ENCODE results near the gene GRWD1. TPM values are rescaled to one million over a fixed set of nuclear protein-coding genes. Genes with fewer than 3 reads are reported as not detected.

GRWD1 gene
- total and polyA plus RNA-seq, 2 of the 13 experiments (the other 11 are each of a cell fraction or from before 2014, with no cell fraction given): 10.8 to 46.6 TPM

- TF ChIP-seq, protein P1, sequence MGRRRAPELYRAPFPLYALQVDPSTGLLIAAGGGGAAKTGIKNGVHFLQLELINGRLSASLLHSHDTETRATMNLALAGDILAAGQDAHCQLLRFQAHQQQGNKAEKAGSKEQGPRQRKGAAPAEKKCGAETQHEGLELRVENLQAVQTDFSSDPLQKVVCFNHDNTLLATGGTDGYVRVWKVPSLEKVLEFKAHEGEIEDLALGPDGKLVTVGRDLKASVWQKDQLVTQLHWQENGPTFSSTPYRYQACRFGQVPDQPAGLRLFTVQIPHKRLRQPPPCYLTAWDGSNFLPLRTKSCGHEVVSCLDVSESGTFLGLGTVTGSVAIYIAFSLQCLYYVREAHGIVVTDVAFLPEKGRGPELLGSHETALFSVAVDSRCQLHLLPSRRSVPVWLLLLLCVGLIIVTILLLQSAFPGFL (CRISPR knock-in tag; IDR thresholded peaks at IDR 0.05): no peak
- TF ChIP-seq KLF6 (CRISPR knock-in tag; IDR thresholded peaks at IDR 0.05) (no peak), MAZ (IDR thresholded peaks at IDR 0.05; ENCODE audit: borderline replicate concordance, low read depth, low read length) (peak; percentile 50; the same call in 1 of the 2 replicates), MAZ (CRISPR knock-in tag; IDR thresholded peaks at IDR 0.05; ENCODE audit: low read depth) (no peak), ZNF503 (CRISPR knock-in tag; IDR thresholded peaks at IDR 0.05) (no peak), SAP130 (CRISPR knock-in tag; IDR thresholded peaks at IDR 0.05; ENCODE audit: low read depth) (peak; percentile 55), RAD21 (CRISPR knock-in tag; IDR thresholded peaks at IDR 0.05) (no peak), MEF2D (CRISPR knock-in tag; IDR thresholded peaks at IDR 0.05) (0 out of 2 replicates have a peak, but pooled peaks have one; percentile 61), NFE2L2 (IDR thresholded peaks at IDR 0.05; ENCODE audit: low read length) (no peak), SAFB2 (CRISPR knock-in tag; IDR thresholded peaks at IDR 0.05; ENCODE audit: borderline replicate concordance, low read depth) (no peak), ZFP82 (CRISPR knock-in tag; IDR thresholded peaks at IDR 0.05; ENCODE audit: borderline replicate concordance) (peak; percentile 54; the same call in 1 of the 2 replicates)
- TF ChIP-seq, protein P2, sequence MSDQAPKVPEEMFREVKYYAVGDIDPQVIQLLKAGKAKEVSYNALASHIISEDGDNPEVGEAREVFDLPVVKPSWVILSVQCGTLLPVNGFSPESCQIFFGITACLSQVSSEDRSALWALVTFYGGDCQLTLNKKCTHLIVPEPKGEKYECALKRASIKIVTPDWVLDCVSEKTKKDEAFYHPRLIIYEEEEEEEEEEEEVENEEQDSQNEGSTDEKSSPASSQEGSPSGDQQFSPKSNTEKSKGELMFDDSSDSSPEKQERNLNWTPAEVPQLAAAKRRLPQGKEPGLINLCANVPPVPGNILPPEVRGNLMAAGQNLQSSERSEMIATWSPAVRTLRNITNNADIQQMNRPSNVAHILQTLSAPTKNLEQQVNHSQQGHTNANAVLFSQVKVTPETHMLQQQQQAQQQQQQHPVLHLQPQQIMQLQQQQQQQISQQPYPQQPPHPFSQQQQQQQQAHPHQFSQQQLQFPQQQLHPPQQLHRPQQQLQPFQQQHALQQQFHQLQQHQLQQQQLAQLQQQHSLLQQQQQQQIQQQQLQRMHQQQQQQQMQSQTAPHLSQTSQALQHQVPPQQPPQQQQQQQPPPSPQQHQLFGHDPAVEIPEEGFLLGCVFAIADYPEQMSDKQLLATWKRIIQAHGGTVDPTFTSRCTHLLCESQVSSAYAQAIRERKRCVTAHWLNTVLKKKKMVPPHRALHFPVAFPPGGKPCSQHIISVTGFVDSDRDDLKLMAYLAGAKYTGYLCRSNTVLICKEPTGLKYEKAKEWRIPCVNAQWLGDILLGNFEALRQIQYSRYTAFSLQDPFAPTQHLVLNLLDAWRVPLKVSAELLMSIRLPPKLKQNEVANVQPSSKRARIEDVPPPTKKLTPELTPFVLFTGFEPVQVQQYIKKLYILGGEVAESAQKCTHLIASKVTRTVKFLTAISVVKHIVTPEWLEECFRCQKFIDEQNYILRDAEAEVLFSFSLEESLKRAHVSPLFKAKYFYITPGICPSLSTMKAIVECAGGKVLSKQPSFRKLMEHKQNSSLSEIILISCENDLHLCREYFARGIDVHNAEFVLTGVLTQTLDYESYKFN (CRISPR knock-in tag; conservative IDR thresholded peaks at IDR 0.05): peak; percentile 34; the same call in 1 of the 2 replicates
- TF ChIP-seq, protein P3, sequence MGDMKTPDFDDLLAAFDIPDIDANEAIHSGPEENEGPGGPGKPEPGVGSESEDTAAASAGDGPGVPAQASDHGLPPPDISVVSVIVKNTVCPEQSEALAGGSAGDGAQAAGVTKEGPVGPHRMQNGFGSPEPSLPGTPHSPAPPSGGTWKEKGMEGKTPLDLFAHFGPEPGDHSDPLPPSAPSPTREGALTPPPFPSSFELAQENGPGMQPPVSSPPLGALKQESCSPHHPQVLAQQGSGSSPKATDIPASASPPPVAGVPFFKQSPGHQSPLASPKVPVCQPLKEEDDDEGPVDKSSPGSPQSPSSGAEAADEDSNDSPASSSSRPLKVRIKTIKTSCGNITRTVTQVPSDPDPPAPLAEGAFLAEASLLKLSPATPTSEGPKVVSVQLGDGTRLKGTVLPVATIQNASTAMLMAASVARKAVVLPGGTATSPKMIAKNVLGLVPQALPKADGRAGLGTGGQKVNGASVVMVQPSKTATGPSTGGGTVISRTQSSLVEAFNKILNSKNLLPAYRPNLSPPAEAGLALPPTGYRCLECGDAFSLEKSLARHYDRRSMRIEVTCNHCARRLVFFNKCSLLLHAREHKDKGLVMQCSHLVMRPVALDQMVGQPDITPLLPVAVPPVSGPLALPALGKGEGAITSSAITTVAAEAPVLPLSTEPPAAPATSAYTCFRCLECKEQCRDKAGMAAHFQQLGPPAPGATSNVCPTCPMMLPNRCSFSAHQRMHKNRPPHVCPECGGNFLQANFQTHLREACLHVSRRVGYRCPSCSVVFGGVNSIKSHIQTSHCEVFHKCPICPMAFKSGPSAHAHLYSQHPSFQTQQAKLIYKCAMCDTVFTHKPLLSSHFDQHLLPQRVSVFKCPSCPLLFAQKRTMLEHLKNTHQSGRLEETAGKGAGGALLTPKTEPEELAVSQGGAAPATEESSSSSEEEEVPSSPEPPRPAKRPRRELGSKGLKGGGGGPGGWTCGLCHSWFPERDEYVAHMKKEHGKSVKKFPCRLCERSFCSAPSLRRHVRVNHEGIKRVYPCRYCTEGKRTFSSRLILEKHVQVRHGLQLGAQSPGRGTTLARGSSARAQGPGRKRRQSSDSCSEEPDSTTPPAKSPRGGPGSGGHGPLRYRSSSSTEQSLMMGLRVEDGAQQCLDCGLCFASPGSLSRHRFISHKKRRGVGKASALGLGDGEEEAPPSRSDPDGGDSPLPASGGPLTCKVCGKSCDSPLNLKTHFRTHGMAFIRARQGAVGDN (CRISPR knock-in tag; IDR thresholded peaks at IDR 0.05): no peak; the same call in none of the 2 replicates
- TF ChIP-seq, protein P4, sequence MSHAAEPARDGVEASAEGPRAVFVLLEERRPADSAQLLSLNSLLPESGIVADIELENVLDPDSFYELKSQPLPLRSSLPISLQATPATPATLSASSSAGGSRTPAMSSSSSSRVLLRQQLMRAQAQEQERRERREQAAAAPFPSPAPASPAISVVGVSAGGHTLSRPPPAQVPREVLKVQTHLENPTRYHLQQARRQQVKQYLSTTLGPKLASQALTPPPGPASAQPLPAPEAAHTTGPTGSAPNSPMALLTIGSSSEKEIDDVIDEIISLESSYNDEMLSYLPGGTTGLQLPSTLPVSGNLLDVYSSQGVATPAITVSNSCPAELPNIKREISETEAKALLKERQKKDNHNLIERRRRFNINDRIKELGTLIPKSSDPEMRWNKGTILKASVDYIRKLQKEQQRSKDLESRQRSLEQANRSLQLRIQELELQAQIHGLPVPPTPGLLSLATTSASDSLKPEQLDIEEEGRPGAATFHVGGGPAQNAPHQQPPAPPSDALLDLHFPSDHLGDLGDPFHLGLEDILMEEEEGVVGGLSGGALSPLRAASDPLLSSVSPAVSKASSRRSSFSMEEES (CRISPR knock-in tag; IDR thresholded peaks at IDR 0.05): peak; percentile 27; the same call in 1 of the 2 replicates
Observed at GRCh38 chr19:48501494-48502349, 55.9 kb downstream of the GRWD1 start (continued).

Measured in HepG2 (cell line).